ENCODE measurements around the gene LATS2. TPM values are rescaled to one million over a fixed set of nuclear protein-coding genes. Genes with fewer than 3 reads are reported as not detected.

Gene LATS2
- total RNA-seq, 1 experiment from 2014 or later: 19.1 TPM

- no peak for DNase-seq (ENCODE audit: extremely low read depth, low read depth)
Measured at GRCh38 chr13:20995245-20995838, 66.0 kb downstream of the LATS2 start.

- DNase-seq (ENCODE audit: extremely low read depth, low read depth): no peak
Measured at GRCh38 chr13:20994441-20994821, 67.0 kb downstream of the LATS2 start.

DNA sequence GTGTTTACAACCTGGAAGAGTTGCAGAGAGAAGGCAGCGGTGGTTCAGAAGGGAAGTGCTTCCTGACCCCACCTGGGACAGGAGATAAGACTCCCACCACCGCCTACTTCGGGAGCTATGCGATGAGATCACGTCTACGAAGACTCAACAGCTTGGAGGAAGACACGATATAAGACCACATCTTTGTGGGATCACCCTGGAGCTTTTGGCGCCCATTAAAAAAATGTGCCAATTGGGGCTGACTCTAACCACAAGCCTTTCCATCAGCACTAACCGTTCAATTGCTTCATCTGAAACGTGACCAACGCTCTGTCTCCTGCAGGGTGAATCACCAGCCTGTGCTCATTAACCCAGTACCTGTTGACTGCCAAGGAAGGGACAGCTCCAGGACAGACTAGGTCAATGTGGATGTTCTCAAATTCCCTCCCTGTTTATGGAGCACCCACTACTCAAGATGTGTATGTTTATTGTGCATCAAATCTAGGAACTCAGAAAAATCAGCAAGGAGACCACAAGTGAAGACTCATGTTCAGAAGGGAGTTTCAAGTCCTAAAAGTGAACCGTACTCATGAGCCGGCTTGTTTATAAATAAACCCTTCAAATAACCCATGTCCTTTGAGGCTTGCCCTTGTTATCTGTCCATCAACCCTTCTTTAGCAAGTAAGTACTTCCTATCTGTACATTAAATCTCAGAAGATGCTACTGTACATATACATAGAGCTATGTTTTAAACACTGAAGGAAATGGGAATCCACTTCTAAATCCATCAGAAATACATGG, 67.5 kb downstream of the LATS2 start:
- DNase-seq (ENCODE audit: extremely low read depth, low read depth): no peak

GRCh38 chr13:20993211-20993610, 68.2 kb downstream of the LATS2 start:
- no peak for DNase-seq (ENCODE audit: extremely low read depth, low read depth)

GRCh38 chr13:20991741-20992520, 69.5 kb downstream of the LATS2 start:
- no peak for DNase-seq (ENCODE audit: extremely low read depth, low read depth)

DNA sequence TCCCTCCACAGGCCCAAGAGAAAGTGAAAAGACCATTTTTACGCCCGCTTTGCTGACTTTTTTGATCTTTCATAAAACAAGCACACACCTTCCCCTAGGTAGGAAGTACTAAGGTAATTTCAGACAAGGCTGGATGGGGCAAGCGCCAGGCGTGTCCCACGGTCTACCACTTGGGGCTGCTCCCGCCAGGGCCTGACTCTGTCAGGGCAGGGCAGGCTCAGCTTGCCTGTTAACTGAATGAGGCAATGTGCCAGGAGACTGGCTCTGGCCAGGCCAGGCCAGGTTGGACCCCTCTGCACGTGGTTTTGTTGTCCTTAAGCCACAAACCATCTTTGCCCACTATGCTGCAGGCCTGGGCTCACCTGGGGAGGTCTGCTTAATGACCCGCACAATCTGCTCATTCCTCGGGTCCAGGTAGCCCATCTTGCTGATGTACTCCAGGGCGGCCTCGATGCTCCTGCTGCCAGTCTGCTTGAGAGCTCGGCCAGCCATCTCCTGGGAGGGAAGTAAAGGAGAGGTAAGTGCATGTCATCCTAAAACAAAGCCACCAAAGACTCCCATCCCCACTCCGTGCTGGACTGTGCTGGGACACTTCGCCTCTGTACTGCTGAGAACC, 70.4 kb downstream of the LATS2 start:
- no peak for DNase-seq (ENCODE audit: extremely low read depth, low read depth)

GRCh38 chr13:20989656-20990321, 71.6 kb downstream of the LATS2 start:
- no peak for DNase-seq (ENCODE audit: extremely low read depth, low read depth)

GRCh38 chr13:20988909-20989655, 72.3 kb downstream of the LATS2 start:
- no peak for DNase-seq (ENCODE audit: extremely low read depth, low read depth)

- DNase-seq (ENCODE audit: extremely low read depth, low read depth): no peak
Measured at GRCh38 chr13:20988033-20988908, 73.1 kb downstream of the LATS2 start.

- DNase-seq (ENCODE audit: extremely low read depth, low read depth): no peak
Measured at GRCh38 chr13:20987599-20987998, 73.8 kb downstream of the LATS2 start.

DNA sequence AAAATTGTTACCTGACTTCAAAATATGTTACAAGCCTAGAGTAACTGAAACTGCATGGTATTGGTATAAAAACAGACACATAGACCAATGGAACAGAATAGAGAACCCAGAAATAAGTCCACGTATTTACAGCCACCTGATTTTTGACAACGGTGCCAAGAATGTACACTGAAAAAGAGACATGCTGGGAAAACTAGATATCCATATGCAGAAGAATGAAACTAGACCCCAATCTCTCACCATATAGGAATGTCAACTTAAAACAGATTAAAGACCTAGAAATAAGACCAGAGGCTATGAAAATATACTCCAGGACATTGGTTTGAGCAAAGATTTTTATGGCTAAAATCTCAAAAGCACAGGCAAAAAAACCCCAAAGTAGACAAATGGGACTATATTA, 76.5 kb downstream of the LATS2 start:
- no peak for DNase-seq (ENCODE audit: extremely low read depth, low read depth)

GRCh38 chr13:20983386-20983785, 78.0 kb downstream of the LATS2 start:
- no peak for DNase-seq (ENCODE audit: extremely low read depth, low read depth)

DNA sequence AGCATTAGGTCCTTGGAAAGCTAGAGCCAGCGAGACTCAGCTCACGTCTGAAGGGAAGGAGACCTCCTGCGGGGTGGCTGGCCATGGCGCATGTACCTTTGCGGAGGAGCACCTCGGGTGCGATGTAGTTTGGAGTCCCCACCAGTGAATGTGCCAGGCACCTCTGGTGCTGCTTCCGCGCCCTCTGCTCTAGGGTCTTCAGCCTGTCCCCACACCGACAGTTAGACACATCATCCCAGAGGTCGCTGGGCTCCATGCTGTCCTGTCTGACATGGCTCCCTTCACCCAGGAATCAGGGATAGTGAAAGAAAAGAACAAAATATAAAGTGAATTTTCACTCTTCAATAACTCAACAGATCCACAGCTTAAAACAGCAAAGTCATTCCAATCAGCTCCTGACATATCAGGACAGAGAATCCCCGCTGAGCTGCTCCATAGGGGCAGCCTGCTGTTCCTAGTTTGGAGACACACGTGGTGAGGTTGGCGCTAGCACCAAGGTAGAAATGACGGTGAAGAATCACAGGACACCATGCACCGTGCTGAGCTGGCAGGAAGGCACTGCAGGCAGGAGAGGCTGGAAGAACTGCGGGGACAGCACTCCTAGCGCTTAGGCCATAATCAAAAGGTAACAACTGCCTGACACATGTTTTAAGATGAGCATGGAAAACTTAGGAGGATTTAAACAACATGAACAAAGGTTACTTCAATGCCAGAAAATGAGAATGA, 79.9 kb downstream of the LATS2 start:
- DNase-seq (ENCODE audit: extremely low read depth, low read depth): no peak

GRCh38 chr13:20980899-20981298, 80.5 kb downstream of the LATS2 start:
- DNase-seq (ENCODE audit: extremely low read depth, low read depth): no peak

DNA sequence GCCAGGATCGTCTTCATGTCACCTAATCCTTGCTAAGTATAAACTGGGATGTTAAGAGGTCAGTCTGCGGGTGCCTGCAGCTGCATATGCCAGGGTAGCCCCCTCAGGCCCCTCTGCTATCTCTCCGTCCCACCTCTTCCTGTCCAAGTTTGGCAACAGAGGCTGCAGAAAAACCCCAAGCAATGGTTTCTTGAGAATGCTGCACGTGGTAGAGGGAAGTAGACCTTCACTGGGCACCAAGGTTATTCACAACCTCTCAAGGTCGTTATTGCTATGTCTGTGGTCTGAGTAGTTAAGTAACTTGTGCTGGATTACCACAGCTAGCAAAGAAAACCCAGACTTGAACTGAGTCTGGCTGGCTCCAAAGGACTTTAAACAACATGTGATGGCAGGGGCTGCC, 81.0 kb downstream of the LATS2 start:
- DNase-seq (ENCODE audit: extremely low read depth, low read depth): no peak

GRCh38 chr13:20977394-20977793, 84.0 kb downstream of the LATS2 start:
- no peak for DNase-seq (ENCODE audit: extremely low read depth, low read depth)

GRCh38 chr13:20974981-20975585, 86.3 kb downstream of the LATS2 start:
- DNase-seq (ENCODE audit: extremely low read depth, low read depth): no peak

DNA sequence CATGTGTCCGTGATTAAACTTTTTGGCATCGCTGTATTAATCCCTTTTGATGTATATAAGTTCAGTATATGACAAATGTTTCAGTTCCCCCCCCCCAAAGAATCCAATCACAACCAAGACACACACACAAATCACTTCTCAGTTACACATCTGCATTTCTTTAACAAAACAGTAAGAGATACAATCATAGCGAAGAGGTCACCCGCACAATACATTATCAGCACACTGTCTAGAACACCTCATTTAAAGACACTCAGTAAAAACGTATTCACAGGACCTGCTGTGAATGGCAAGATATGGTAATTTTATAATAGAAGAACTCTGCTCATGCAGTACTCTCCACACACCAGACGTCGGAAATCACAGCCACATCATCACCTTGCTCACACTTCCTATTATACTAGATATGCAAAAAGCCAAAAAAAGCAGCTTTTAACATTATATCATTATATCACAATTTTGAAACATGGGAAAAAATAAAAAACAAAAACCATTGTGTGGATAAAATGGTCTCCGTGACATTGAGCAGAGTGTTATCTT, 87.4 kb downstream of the LATS2 start:
- DNase-seq (ENCODE audit: extremely low read depth, low read depth): no peak

Measured in NCI-H460 (cell line).